GM12865 (cell line): ENCODE measurements around the gene CLNK.
A peak's percentile ranks its signal among the peaks of the same experiment; 100 is the strongest.

Source experiments
- DNase-seq: peaks from one replicate; pipeline ENCODE4 v3.0.0; 2010; ENCODE audit warnings: low read depth
- H3K4me3 ChIP-seq: 2 replicates; pipeline ENCODE4 v1.5.1; 2011; ENCODE audit warnings: mild to moderate bottlenecking, low read depth, low read length, control low read depth
- CTCF ChIP-seq: IDR thresholded peaks from 2 replicates; pipeline ENCODE4 v1.5.1; 2011; ENCODE audit warnings: low read length, control low read depth, low read depth, inconsistent platforms; ENCODE audit not compliant: insufficient read depth; ENCODE audit errors: missing control alignments

Gene CLNK

GRCh38 chr4:10587296-10587695 lies 97.3 kb downstream of the CLNK start:
- DNase-seq = no peak
- TF ChIP-seq CTCF = no peak
- no peak overlapping the region for H3K4me3 ChIP-seq

- no peak for TF ChIP-seq CTCF
- DNase-seq = peak; percentile 67
- no peak overlapping the region; the same call in 1 of the 2 replicates for H3K4me3 ChIP-seq
Measured at GRCh38 chr4:10584042-10584441, 100.5 kb downstream of the CLNK start.

- no peak for TF ChIP-seq CTCF
- DNase-seq = no peak
- no peak overlapping the region for H3K4me3 ChIP-seq
Measured at GRCh38 chr4:10582951-10583350, 101.6 kb downstream of the CLNK start.

- TF ChIP-seq CTCF = peak; percentile 80
- peak; percentile 50 for DNase-seq
- H3K4me3 ChIP-seq = no peak overlapping the region
Measured at GRCh38 chr4:10582059-10582686, 102.4 kb downstream of the CLNK start.

- no peak for DNase-seq
- no peak overlapping the region for H3K4me3 ChIP-seq
- no peak for TF ChIP-seq CTCF
Measured at GRCh38 chr4:10581022-10581421, 103.5 kb downstream of the CLNK start.

- TF ChIP-seq CTCF = no peak
- no peak for DNase-seq
- no peak overlapping the region for H3K4me3 ChIP-seq
Measured at GRCh38 chr4:10579648-10580047, 104.9 kb downstream of the CLNK start.
